ENCODE results near the gene AKAP13.

The AKAP13 gene

DNA sequence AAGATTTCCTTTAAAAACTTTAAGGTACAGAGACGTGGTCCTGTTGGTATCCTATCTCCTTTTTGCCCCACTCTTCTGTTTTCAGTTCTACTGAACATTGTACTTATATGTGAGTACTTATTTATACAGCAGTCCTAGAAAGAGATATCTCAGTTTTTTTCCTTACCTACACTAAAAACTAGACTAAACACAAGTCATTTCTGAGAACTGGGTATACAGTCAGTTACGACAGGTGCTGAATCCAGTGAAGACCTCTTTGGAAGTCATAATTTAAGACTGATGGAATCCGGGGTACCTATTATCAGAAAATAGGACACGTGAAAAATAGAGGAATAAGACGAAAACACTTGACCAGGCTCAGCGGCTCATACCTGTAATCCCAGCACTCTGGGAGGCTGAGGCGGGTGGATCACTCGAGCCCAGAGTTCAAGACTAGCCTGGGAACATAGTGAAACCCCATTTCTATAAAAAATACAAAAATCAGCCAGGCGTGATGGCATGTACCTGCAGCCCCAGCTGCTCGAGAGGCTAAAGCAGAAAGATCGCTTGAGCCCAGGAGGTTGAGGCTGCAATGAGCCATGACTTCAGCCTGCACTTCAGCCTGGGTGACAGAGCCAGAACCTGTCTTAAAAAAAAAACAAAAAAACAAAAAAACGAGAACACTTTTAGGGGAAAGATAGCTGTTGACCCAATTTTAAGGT lies 338.0 kb downstream of the AKAP13 start:
- no peak for DNase-seq

DNA sequence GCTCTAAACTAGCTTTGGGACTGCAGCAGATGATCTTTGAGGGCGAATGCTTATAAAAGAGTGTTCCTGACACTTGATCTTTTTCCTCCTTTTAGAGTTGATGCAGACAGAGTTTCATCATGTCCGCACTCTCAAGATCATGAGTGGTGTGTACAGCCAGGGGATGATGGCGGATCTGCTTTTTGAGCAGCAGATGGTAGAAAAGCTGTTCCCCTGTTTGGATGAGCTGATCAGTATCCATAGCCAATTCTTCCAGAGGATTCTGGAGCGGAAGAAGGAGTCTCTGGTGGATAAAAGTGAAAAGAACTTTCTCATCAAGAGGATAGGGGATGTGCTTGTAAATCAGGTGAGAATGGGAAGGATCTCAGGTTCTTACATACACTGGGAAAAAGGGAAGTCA lies 338.6 kb downstream of the AKAP13 start:
- no peak for DNase-seq

DNA sequence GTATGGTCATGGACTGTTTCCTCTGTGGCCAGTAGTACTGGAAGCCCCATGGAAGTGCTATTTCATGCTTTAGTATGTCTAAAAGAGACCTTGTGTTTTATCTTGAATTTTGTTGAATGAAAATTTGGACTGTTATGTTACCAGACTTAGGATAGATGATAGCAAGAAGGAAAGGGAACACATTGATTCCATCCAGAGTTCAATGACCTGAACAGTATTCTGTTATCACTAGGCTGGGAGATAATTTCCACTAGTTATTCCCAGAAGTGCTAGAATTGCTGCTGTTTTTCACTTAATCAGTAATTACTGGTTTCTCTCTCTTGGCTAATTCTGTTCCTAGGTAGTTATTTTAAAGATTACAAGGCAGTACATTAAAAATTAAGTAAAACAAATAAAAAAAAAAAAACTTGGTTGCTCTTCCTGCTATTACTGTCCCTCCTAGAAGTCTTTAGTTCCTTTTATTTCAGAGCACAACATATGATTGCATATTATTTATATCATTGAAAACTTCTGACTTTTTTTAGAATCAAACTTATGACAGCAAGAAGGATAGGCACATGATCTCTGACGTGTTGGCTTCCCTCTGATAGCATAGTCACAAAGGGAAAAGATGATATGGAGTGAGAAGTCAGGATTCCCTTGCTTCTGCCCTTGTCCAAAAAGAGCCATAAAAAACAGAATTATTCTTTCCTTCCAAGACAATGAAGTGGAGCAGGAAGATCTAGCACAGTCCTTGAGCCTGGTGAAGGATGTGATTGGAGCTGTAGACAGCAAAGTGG lies 342.2 kb downstream of the AKAP13 start:
- DNase-seq, result no peak

DNA sequence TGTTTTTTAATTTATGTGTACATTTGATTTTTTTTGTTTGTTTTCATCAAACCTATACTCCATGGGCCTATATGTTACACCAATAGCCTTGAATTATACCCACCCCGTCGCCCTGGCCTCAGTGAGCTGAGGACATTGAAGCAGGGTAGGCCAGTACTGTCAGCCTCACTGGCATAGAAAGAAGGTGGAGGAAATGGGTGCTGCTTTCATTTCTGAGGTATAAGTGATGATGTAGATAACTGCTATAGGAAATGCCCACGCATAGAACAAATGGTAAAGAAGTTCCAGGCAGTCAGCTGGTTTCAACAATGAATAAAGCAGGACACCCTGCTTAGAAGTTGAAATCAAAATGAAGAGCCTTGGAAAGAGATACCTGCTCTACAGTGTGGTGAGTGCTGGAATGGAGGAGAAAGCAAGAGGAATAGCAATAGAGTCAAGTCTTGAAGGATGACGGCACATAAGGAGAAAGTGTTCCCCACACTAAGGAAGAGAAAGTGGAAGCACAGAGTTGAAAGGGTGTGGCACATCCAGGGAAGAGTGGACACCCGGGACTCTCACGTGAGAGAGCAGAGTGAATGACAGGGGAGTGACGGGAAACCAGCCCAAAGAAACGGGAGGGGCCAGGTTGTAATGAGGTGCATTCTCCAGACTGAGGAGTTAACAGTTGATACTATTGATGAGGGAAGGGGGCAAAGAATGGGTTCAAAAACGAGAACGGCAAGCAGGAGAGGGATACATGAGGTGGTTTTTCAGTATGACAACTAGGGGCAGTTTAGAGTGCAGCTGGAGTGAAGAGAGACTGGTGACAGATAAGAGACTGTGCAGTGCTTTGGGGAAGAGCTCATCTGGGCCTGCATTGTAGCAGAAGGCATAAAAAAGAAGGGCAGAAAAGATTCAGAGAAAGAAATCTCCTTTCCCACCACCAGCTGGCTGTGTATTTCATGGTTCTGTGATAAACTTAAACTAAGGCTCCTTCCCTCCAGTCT lies 343.9 kb downstream of the AKAP13 start:
- DNase-seq, result no peak

DNA sequence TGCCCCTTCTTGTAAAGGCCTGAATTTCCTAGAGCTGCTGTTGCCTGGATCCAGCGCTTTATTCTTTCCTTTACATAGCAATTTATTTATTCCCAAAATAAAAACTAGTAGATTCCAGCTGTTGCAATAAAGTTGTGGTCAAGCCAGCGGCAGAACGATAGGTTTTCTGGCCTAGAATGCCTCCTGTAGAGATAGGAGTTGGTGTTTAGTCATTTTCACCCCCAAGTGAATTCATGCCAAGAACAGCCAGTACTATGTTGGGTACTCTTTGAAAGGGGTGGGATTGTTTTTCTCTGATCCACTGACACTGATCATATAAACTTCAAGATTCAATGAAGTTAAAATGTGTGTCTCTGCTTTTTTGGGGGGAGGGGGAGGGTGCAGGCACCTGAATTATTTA lies 344.6 kb downstream of the AKAP13 start:
- DNase-seq, result no peak

DNA sequence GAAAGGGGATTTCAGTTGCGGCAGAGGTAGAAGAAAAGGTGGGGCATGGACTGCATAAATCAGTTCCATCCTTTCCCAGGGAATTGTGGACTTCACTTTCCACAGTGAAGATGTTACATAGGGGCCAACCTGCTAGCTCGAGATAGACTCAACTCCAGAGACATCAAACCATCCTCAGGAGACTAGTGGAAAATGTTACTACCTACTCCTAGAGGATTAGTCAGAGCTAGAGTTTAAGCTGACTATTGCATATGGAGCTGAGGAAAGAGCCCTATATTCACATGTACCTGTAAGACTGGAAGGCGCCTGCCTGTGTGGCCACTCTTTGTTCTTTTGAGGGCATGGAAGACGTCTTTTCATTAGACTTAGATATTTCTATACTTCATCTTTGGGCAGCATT lies 345.2 kb downstream of the AKAP13 start:
- no peak for DNase-seq

DNA sequence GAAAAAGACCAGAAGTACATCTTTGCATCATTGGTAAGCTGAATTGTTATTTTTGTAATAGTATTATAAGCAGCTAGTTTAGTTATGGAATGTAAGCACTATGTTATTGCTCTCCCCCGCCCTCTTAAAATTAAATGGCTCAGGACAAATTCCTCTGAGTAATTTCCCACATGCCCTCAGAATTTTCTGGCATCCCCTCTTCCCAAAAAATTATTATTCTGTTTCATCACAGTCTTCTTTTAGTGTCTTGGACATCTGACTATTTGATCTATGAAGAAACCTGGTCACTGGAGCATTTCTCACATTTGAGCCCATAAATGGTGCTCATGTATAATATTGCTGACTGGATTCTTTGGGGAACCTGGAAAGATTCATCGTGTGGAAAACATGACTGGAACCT lies 346.1 kb downstream of the AKAP13 start:
- no peak for DNase-seq

DNA sequence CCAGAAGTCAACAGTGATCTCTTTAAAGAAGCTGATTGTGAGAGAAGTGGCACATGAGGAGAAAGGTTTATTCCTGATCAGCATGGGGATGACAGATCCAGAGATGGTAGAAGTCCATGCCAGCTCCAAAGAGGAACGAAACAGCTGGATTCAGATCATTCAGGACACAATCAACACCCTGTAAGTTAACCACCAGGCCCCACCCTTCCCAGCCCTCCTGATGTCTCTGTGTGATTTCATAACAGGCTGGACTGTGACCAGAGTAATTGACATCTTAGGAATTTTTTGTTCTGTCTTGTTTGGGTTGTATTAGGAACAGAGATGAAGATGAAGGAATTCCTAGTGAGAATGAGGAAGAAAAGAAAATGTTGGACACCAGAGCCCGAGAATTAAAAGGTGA lies 346.7 kb downstream of the AKAP13 start:
- DNase-seq, result no peak

DNA sequence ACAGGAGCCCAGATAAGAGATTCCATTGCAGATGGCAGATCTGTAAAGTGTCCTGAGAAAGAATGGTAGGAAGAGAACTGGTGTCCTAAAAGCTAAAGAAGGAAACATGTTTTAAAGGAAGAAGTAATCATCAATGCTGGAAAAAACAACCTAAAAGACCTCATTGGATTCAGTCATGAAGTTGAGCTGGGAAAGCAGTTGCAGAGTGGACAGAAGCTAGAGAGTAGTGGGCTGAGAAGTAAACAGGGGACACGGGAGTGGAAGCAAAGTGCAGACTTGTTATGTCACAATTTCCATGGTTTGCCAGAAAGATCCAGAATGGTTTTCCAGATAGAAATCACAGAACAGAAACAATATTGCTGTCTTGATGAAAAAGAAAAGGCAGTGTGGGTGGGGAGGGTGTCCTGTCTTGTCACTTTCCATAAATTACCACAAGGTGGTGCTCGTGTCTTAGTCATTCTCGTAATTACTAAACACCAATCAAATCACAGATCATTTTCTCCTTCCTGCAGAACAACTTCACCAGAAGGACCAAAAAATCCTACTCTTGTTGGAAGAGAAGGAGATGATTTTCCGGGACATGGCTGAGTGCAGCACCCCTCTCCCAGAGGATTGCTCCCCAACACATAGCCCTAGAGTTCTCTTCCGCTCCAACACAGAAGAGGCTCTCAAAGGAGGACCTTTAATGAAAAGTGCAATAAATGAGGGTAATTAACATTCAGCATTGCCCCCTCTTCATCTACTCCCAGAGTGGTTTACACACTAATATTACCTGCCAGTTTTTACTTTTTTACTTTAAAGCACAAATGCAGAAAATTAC lies 349.8 kb downstream of the AKAP13 start:
- DNase-seq, result peak; percentile 36

DNA sequence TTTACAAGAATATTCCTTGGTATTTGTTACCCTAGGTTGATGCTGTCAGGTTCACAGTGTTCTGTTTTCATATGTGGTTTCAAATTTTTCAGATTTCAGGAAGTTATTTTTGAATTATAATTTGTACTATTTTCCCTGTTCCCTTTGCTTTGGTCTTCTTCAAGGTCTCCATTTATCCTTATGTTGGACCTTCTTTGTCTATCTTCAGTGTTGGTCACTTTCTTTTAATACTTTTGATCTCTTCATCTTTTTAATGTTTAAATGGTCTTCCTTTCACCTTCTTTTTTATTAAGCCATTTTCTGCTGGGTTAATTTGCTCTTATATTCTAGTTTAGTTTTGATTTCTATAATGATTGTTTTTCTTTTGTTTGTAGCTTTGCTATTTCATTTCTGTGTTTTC lies 353.0 kb downstream of the AKAP13 start:
- DNase-seq, result no peak

DNA sequence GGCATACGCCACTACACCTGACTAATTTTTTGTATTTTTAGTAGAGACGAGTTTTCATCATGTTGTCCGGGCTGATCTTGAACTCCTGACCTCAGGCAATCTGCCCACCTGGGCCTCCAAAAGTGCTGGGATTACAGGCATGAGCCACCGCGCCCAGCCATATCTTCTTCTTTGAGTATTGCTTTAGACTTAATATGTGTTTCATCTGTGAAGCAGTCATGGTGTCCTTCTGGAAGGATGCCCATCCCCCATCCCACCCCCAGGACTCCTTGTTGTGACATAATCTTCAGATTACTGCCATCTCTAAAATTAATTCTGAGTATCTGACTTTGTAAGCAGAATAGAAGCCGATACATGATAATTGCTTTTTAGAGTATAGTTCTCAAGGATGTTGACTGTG lies 356.7 kb downstream of the AKAP13 start:
- DNase-seq, result no peak

DNA sequence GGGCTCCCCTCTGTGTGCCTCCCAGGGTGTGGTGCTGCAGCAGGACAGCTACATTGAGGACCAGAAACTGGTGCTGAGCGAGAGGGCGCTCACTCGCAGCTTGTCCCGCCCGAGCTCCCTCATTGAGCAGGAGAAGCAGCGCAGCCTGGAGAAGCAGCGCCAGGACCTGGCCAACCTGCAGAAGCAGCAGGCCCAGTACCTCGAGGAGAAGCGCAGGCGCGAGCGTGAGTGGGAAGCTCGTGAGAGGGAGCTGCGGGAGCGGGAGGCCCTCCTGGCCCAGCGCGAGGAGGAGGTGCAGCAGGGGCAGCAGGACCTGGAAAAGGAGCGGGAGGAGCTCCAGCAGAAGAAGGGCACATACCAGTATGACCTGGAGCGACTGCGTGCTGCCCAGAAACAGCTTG lies 360.6 kb downstream of the AKAP13 start:
- DNase-seq, result no peak

DNA sequence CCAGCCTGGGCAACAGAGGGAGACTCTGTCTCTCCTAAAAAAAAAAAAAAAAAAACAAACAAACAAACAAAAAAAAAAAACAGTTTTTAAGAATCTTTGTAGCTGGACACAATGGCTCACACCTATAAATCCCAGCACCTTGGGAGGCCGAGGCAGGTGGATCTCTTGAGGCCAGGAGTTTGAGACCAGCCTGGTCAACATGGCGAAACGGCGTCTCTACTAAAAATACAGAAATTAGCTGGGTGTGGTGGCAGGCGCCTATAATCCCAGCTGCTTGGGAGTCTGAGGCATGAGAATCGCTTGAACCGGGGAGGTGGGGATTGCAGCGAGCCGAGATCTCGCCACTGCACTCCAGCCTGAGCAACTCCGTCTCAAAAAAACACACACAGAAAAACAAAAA lies 361.3 kb downstream of the AKAP13 start:
- no peak for DNase-seq

DNA sequence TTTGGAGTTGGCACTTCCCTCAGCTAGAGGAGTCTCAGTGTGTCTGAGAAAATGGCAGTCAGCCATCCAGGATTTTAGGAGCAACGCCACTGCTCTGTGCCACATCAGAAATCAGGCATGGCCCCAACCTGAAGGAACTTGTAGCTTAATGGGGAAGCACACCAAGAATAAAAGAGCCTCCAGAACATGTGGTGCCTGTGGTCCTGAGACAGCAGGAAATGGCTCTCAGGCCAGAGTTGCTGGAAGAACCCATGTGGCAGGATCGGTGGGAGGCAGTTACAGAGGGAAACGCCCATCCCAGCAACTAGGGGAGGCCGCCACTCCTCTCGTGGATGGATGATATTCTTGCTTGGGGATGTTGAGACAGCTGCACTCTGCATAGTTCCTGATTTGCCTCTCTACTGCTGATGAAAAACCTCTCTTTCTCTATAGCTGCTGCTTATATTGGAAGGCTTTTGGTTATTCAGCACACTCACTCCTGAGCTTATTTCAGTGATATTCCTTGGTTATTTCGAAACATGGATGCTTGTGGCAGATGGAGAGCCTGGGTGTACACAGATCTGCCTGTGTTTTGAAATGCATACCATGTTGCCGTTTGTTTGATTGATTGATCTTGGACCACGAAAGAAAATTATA lies 361.9 kb downstream of the AKAP13 start:
- peak; percentile 60 for DNase-seq

DNA sequence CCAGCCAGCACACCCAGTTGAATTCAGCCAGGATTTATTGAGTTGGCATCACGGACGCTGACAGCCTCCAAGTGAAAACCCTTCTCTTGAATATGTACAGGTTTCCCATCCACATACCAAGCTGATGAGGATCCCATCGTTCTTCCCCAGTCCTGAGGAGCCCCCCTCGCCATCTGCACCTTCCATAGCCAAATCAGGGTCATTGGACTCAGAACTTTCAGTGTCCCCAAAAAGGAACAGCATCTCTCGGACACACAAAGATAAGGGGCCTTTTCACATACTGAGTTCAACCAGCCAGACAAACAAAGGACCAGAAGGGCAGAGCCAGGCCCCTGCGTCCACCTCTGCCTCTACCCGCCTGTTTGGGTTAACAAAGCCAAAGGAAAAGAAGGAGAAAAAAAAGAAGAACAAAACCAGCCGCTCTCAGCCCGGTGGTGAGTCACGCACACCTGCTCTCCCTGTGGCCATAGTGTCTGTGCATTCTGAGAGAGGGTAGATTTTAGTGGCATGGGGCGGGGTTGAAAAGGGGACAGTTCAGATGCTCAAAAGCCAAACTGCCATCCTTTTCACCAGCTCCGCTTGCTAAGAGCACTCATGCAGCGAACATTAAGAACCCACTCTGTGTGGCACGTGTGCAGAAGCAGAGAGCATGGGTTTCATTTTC lies 363.1 kb downstream of the AKAP13 start:
- no peak for DNase-seq

DNA sequence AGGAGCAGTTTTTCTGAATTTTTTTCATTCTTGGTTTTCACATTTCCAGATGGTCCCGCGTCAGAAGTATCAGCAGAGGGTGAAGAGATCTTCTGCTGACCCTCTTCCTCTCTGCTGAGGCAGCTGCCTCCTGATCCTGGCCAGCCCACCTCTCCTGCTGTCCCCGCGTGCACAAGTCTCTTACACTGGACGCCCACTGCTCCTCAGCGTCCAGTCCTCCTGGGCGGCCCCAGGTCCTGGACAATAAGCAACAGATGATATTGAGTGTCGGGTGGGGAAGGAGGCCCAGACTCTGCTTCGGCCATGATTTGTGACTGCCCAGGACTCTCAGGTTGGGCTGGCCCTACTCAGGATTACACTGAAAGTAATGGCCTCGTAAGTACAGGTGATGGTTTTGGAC lies 364.2 kb downstream of the AKAP13 start:
- no peak for DNase-seq

DNA sequence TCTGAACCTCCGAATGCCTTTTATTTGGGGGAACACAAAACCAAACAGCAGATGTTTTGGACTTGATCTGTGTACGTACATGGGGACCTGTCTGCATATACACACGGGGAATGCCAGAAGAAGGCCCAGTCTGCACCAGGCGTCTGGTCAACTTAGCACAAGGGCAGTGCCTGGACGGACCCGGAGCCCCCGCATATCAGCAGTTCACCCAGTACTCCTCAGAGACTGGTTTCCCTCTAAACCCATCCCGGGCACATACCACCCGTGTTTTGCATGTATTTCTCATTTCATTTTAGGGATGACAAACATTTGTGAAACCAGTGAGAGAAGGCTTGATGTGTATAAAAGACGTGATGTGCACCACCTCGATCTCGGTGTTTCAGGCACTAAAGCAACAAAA lies 364.6 kb downstream of the AKAP13 start:
- DNase-seq, result no peak

DNA sequence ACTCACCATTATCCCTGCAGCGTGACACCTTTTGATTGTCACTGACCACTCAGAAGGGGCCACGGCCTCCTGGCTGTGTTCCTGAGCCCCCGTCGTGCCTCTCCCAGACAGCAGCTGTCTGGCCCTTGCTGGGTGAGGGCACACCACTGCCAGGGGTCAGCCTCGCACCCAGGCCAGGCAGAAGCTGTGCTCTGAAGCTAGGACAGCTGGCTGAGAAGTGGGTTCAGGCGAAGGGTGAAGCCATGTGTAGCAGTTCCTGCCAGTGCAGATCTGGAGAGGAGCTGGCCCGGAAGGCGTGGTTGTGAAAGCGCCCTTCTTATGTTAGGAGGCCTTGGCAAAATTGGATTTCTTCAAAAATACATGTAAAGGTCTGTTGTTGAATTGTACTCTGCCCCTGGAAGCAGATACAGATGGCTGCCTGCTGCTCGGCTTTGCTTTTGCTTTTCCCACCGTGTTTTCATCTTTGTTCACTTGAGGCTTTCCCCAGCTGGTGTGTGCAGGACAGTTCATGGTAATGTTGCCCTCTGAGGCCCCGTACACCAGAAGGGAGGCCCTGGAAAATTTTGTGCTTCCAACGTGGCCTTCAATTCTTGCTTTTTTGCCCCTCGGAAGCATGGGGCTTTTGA lies 365.2 kb downstream of the AKAP13 start:
- DNase-seq, result no peak

DNA sequence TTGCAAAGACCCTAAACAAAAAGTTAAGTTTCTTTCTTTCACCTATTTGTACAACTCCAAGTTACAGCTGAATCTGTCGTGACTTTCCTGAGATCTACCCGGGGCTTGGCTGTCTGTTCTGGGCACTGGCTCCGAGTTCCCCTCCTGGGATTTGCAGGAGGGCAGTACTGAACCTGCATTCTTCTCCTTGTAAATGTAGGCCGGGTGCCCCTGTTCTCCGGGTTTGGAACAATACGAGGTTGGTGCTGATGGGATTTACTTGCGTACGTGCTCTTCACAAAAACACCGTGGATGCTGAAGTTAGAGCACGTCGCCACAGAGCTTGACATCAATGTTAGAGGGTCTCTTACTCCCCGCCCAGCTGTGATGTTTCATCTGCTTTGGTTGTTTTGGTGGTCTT lies 366.2 kb downstream of the AKAP13 start:
- DNase-seq, result no peak

DNA sequence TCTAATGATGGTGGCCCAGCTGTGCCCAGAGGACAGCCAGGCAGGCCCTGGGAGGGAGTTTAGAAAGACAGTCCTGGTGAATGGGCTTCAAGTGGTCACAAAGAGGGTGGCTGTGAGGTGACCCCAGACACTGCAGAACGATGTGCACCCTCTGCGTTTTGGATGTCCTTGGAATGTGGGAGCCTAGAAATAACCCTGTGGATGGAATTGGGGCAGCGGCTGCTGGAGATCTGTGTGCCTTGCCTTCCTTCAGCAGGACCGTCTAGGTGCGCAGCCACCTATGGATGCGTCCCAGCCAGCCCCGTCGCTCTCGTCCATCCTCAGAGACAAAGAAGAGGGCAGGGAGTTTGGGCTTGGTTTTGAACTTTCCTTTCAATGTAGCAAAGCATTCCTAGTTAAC lies 367.8 kb downstream of the AKAP13 start:
- DNase-seq, result no peak

DNA sequence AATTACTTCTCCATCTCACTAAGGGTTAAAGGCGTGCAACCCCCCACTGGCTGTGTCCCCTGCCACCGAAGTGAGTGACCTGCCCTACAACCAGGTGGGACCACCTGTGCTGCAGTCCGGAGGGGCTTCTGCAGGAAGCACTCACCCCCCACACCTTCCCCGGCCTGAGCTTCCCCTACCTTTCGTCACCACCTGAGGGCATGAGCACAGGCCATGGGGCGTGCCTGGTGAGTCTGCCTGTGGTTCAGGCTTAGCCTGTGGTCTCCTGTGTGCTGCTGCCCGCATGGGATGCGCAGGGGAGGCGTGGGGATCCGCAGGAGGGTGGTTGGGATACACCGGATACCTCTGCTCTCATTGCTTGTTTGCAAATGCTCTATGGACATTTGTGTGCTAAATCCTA lies 368.3 kb downstream of the AKAP13 start:
- no peak for DNase-seq
